K562 (cell line): ENCODE results near the gene NMRAL1.

Source experiments
- ATF1 ChIP-seq, 2 experiments: fragments of 450-650 bp in 1 of 2; IDR thresholded peaks; 2 replicates each; pipeline ENCODE4 v1.6.1; 2016; ENCODE audit warnings: missing compliant biosample characterization in 1 of 2, missing genetic modification characterization in 1 of 2
- CEBPB ChIP-seq: fragments of 450-650 bp; IDR thresholded peaks from 2 replicates; pipeline ENCODE4 v1.6.1; 2016; ENCODE audit warnings: missing genetic modification characterization, missing compliant biosample characterization
- EZH2 ChIP-seq: IDR thresholded peaks from 2 replicates; pipeline ENCODE4 v1.6.1; 2012; ENCODE audit warnings: low read depth, mild to moderate bottlenecking, inconsistent platforms, low read length, borderline replicate concordance
- HDAC3 ChIP-seq: fragments of 450-650 bp; IDR thresholded peaks from 2 replicates; pipeline ENCODE4 v1.6.1; 2018; ENCODE audit warnings: borderline replicate concordance, mild to moderate bottlenecking, moderate library complexity; ENCODE audit not compliant: partially characterized antibody
- PRDM10 ChIP-seq: fragments of 450-650 bp; IDR thresholded peaks from 2 replicates; pipeline ENCODE4 v1.6.1; 2018; ENCODE audit not compliant: partially characterized antibody
- SMC3 ChIP-seq: conservative IDR thresholded peaks from 2 replicates; pipeline ENCODE4 v1.6.1; 2011; ENCODE audit warnings: low read depth, low read length, improper control_type of control experiment; ENCODE audit not compliant: insufficient read depth
- U2AF2 ChIP-seq: fragments of 200-400 bp; formaldehyde crosslinking; optimal IDR thresholded peaks from 2 replicates; pipeline ENCODE3; 2017; ENCODE audit warnings: low read depth, mild to moderate bottlenecking, low read length
- USF1 ChIP-seq: sonication (generic); formaldehyde crosslinking; IDR thresholded peaks from 2 replicates; pipeline ENCODE4 v1.9.0; 2022; ENCODE audit warnings: mild to moderate bottlenecking, missing genetic modification reagents
- YY1 ChIP-seq, 3 experiments: IDR thresholded peaks; 2 replicates each; pipeline ENCODE4 v1.6.1; 2011; ENCODE audit warnings: low read length in 2 of 3, mild to moderate bottlenecking in 2 of 3, moderate library complexity in 2 of 3, borderline replicate concordance in 1 of 3, control low read depth in 1 of 3, low read depth in 1 of 3; ENCODE audit not compliant: insufficient read depth in 3 of 3, insufficient replicate concordance in 2 of 3, control insufficient read depth in 1 of 3, insufficient read length in 1 of 3; ENCODE audit errors: extremely low read depth in 1 of 3
- ZBED1 ChIP-seq: IDR thresholded peaks from 2 replicates; pipeline ENCODE4 v1.6.1; 2014
- ZBTB11 ChIP-seq, 3 experiments: fragments of 200-800 bp in 1 of 3; fragments of 250-450 bp in 1 of 3; fragments of 450-650 bp in 1 of 3; sonication (Bioruptor Pico) in 1 of 3; sonication (Bioruptor generic) in 1 of 3; formaldehyde crosslinking in 1 of 3; IDR thresholded peaks; 2 replicates each; pipeline versions ENCODE4 v1.6.1 to v1.8.0; 2016 to 2022; ENCODE audit warnings: mild to moderate bottlenecking in 2 of 3, missing genetic modification characterization in 2 of 3, missing compliant biosample characterization in 1 of 3, moderate library complexity in 1 of 3
- ZNF133 ChIP-seq: fragments of 250-450 bp; sonication (Bioruptor Pico); IDR thresholded peaks from 2 replicates; pipeline ENCODE4 v1.4.0; 2020; ENCODE audit warnings: mild to moderate bottlenecking
- ZNF609 ChIP-seq: sonication (generic); formaldehyde crosslinking; IDR thresholded peaks from 2 replicates; pipeline ENCODE4 v1.8.1; 2023; ENCODE audit warnings: missing genetic modification reagents, mild to moderate bottlenecking, borderline replicate concordance
- ZNF639 ChIP-seq, 2 experiments: fragments of 200-800 bp in 1 of 2; sonication (Bioruptor generic) in 1 of 2; sonication (generic) in 1 of 2; formaldehyde crosslinking in 1 of 2; IDR thresholded peaks in 1 of 2; conservative IDR thresholded peaks in 1 of 2; 2 replicates each; pipeline versions ENCODE4 v1.5.0 to v1.6.1; 2016 to 2020; ENCODE audit warnings: missing compliant biosample characterization in 1 of 2, missing genetic modification characterization in 1 of 2, missing genetic modification reagents in 1 of 2

- TF ChIP-seq PRDM10 (no peak), ATF1 (CRISPR knock-in tag; IDR thresholded peaks at IDR 0.05) (no peak), ATF1 (tag; IDR thresholded peaks at IDR 0.05) (no peak), U2AF2 (no peak), ZBTB11 (CRISPR knock-in tag; IDR thresholded peaks at IDR 0.05) (no peak), HDAC3 (no peak), EZH2 (no peak), USF1 (no peak), CEBPB (tag) (no peak), YY1 (IDR thresholded peaks at IDR 0.05; ENCODE audit: borderline replicate concordance in 1 of 3, control insufficient read depth in 1 of 3, extremely low read depth in 1 of 3, insufficient read depth in 3 of 3, insufficient read length in 1 of 3, insufficient replicate concordance in 2 of 3, low read depth in 1 of 3, low read length in 2 of 3) (no peak), ZNF609 (no peak), SMC3 (no peak), ZBED1 (no peak), ZNF133 (CRISPR knock-in tag) (no peak), ZNF639 (CRISPR knock-in tag; conservative IDR thresholded peaks at IDR 0.05 in 1 of 2, IDR thresholded peaks at IDR 0.05 in 1 of 2) (no peak)
These were observed 36.5 kb upstream of the NMRAL1 start for GRCh38 chr16:4510747-4511426.
